PFSK-1 (cell line): ENCODE measurements around the gene IQGAP2.

Source experiments
- FOXP2 ChIP-seq: optimal IDR thresholded peaks from 2 replicates; pipeline ENCODE3; 2011; ENCODE audit warnings: borderline replicate concordance, control low read depth, inconsistent platforms; ENCODE audit not compliant: insufficient read depth; ENCODE audit errors: extremely low read length, extremely low read depth
- POLR2AphosphoS5 ChIP-seq: IDR thresholded peaks from 2 replicates; pipeline ENCODE4 v1.6.1; 2012; ENCODE audit warnings: low read depth, mild to moderate bottlenecking, control low read depth, low read length, moderate library complexity
- REST ChIP-seq, 2 experiments: IDR thresholded peaks; 2 replicates each; pipeline versions ENCODE4 v1.6.1 to v1.8.0; 2011 to 2012; ENCODE audit warnings: low read depth in 2 of 2, low read length in 2 of 2, control low read depth in 1 of 2, inconsistent platforms in 1 of 2, mild to moderate bottlenecking in 1 of 2, moderate library complexity in 1 of 2; ENCODE audit not compliant: insufficient read depth in 1 of 2
- SIN3A ChIP-seq: IDR thresholded peaks from 2 replicates; pipeline ENCODE4 v1.6.1; 2012; ENCODE audit warnings: mild to moderate bottlenecking, low read length, moderate library complexity, borderline replicate concordance; ENCODE audit not compliant: insufficient read depth
- TAF1 ChIP-seq: IDR thresholded peaks from 2 replicates; pipeline ENCODE4 v1.6.1; 2012; ENCODE audit warnings: low read length, control low read depth, borderline replicate concordance; ENCODE audit not compliant: insufficient read depth

- TF ChIP-seq SIN3A (no peak), REST (IDR thresholded peaks at IDR 0.05; ENCODE audit: insufficient read depth in 1 of 2, low read depth in 2 of 2, low read length in 2 of 2) (no peak), POLR2AphosphoS5 (no peak), TAF1 (no peak), FOXP2 (no peak)
Measured at GRCh38 chr5:76547891-76548524, 144.9 kb downstream of the IQGAP2 start.
